ENCODE measurements around the gene EPHA1.
A peak's percentile ranks its signal among the peaks of the same experiment; 100 is the strongest.

EPHA1 gene

GRCh38 chr7:143385891-143386781 is 22.5 kb downstream of the EPHA1 start:
- Histone ChIP-seq H3K36me3 (ENCODE audit: control insufficient read depth in 4 of 4, insufficient read depth in 4 of 4, low read length in 3 of 4) (peaks cover 13 to 73% (median 30%) of the 10 kb centered on the region in 4 experiments), H3K4me3 (ENCODE audit: control insufficient read depth in 1 of 7, extremely low read depth in 1 of 7, insufficient read depth in 4 of 7, low read depth in 2 of 7, low read length in 6 of 7) (peak overlapping the region in 5 of 7 experiments; percentile 9 to 67 (median 46)), H3K4me1 (ENCODE audit: control extremely low read depth in 1 of 4, control insufficient read depth in 4 of 4, insufficient read depth in 4 of 4, low read length in 3 of 4) (peaks cover 10 to 61% (median 55%) of the 10 kb centered on the region in 4 experiments), H3K27me3 (replicated peaks in 2 of 5; ENCODE audit: control insufficient read depth in 4 of 5, insufficient read depth in 5 of 5, low read length in 4 of 5) (no peaks in the 10 kb centered on the region), H3K27ac (ENCODE audit: insufficient read depth in 1 of 2, low read depth in 1 of 2, low read length in 2 of 2, poor library complexity in 1 of 2, severe bottlenecking in 2 of 2) (no peak overlapping the region), H3K9me3 (ENCODE audit: control extremely low read depth in 1 of 5, control insufficient read depth in 4 of 5, insufficient read depth in 2 of 5, low read depth in 1 of 5, low read length in 4 of 5) (no peaks in the 10 kb centered on the region)
- WGBS (ENCODE audit: insufficient coverage): 8% methylated on average over 13 of the region's 19 CpGs
- ChIA-PET POLR2A (interaction anchor here (1.5 kb wide), 1 partner anchor 9 kb away, joined by 8 read pairs; no protein-coding TSS in a partner anchor), CTCF (interaction anchor here (0.7 to 4.4 kb wide), 4 partner anchors 8 to 31 kb away, joined by 3 to 38 read pairs (median 3); no protein-coding TSS in a partner anchor)
- peak; percentile 48 to 86 (median 76) for DNase-seq

GRCh38 chr7:143384661-143385631 is 23.7 kb downstream of the EPHA1 start:
- Histone ChIP-seq H3K4me3 (ENCODE audit: control insufficient read depth in 1 of 7, extremely low read depth in 1 of 7, insufficient read depth in 4 of 7, low read depth in 2 of 7, low read length in 6 of 7) (peak overlapping the region in 5 of 7 experiments; percentile 34 to 93 (median 46)), H3K36me3 (ENCODE audit: control insufficient read depth in 4 of 4, insufficient read depth in 4 of 4, low read length in 3 of 4) (peaks cover 10 to 61% (median 23%) of the 10 kb centered on the region in 4 experiments), H3K9me3 (ENCODE audit: control extremely low read depth in 1 of 5, control insufficient read depth in 4 of 5, insufficient read depth in 2 of 5, low read depth in 1 of 5, low read length in 4 of 5) (no peaks in the 10 kb centered on the region), H3K27ac (ENCODE audit: insufficient read depth in 1 of 2, low read depth in 1 of 2, low read length in 2 of 2, poor library complexity in 1 of 2, severe bottlenecking in 2 of 2) (no peak overlapping the region), H3K4me1 (ENCODE audit: control extremely low read depth in 1 of 4, control insufficient read depth in 4 of 4, insufficient read depth in 4 of 4, low read length in 3 of 4) (peaks cover 11 to 66% (median 57%) of the 10 kb centered on the region in 4 experiments), H3K27me3 (replicated peaks in 2 of 5; ENCODE audit: control insufficient read depth in 4 of 5, insufficient read depth in 5 of 5, low read length in 4 of 5) (no peaks in the 10 kb centered on the region)
- POLR2A ChIA-PET: interaction anchor here (0.6 to 1.5 kb wide), 5 partner anchors 8 to 25 kb away, joined by 3 to 8 read pairs (median 5); no protein-coding TSS in a partner anchor
- DNase-seq: peak in 1 of 3 donors; percentile 55
- 39% methylated on average over 11 of the region's 14 CpGs for whole genome bisulfite sequencing (ENCODE audit: insufficient coverage)
- CTCF ChIA-PET: interaction anchor here (0.6 to 4.4 kb wide), 17 partner anchors 9 to 170 kb away, joined by 3 to 38 read pairs (median 4); partner anchors contain the start of gene EPHA1

- H3K9me3 ChIP-seq (ENCODE audit: control extremely low read depth in 1 of 5, control insufficient read depth in 4 of 5, insufficient read depth in 2 of 5, low read depth in 1 of 5, low read length in 4 of 5): no peaks in the 10 kb centered on the region
- H3K27me3 ChIP-seq (replicated peaks in 2 of 5; ENCODE audit: control insufficient read depth in 4 of 5, insufficient read depth in 5 of 5, low read length in 4 of 5): no peaks in the 10 kb centered on the region
- 78% methylated on average over 5 of the region's 5 CpGs for WGBS (ENCODE audit: insufficient coverage)
- H3K36me3 ChIP-seq (ENCODE audit: control insufficient read depth in 4 of 4, insufficient read depth in 4 of 4, low read length in 3 of 4): peaks cover 7 to 53% (median 16%) of the 10 kb centered on the region in 4 experiments
- ChIA-PET POLR2A (interaction anchor here (0.6 to 1.3 kb wide), 5 partner anchors 9 to 26 kb away, joined by 3 to 8 read pairs (median 5); no protein-coding TSS in a partner anchor), CTCF (interaction anchor here (0.6 to 4.4 kb wide), 17 partner anchors 9 to 169 kb away, joined by 3 to 38 read pairs (median 4); partner anchors contain the start of gene EPHA1)
- H3K4me3 ChIP-seq (ENCODE audit: control insufficient read depth in 1 of 7, extremely low read depth in 1 of 7, insufficient read depth in 4 of 7, low read depth in 2 of 7, low read length in 6 of 7): peak overlapping the region in 5 of 7 experiments; percentile 34 to 93 (median 46)
- H3K27ac ChIP-seq (ENCODE audit: insufficient read depth in 1 of 2, low read depth in 1 of 2, low read length in 2 of 2, poor library complexity in 1 of 2, severe bottlenecking in 2 of 2): no peak overlapping the region
- DNase-seq: no peak
- peaks cover 19 to 74% (median 63%) of the 10 kb centered on the region in 4 experiments for H3K4me1 ChIP-seq (ENCODE audit: control extremely low read depth in 1 of 4, control insufficient read depth in 4 of 4, insufficient read depth in 4 of 4, low read length in 3 of 4)
These were observed 24.5 kb downstream of the EPHA1 start for GRCh38 chr7:143384148-143384547.

GRCh38 chr7:143383642-143383957 is 25.1 kb downstream of the EPHA1 start:
- POLR2A ChIA-PET: interaction anchor here (1.0 to 1.3 kb wide), 3 partner anchors 10 to 23 kb away, joined by 4 to 6 read pairs (median 5); no protein-coding TSS in a partner anchor
- peak overlapping the region in 4 of 7 experiments; percentile 30 to 93 (median 41) for H3K4me3 ChIP-seq (ENCODE audit: control insufficient read depth in 1 of 7, extremely low read depth in 1 of 7, insufficient read depth in 4 of 7, low read depth in 2 of 7, low read length in 6 of 7)

GRCh38 chr7:143382791-143383641 is 25.6 kb downstream of the EPHA1 start:
- DNase-seq: no peak
- peaks cover 0 to 42% (median 6%) of the 10 kb centered on the region in 4 experiments for H3K36me3 ChIP-seq (ENCODE audit: control insufficient read depth in 4 of 4, insufficient read depth in 4 of 4, low read length in 3 of 4)
- WGBS (ENCODE audit: insufficient coverage): 95% methylated on average over 15 of the region's 15 CpGs
- peak overlapping the region in 6 of 7 experiments; percentile 78 to 95 (median 88) for H3K4me3 ChIP-seq (ENCODE audit: control insufficient read depth in 1 of 7, extremely low read depth in 1 of 7, insufficient read depth in 4 of 7, low read depth in 2 of 7, low read length in 6 of 7)
- POLR2A ChIA-PET: interaction anchor here (1.0 to 1.3 kb wide), 2 partner anchors 12 to 24 kb away, joined by 5 to 6 read pairs; no protein-coding TSS in a partner anchor
- H3K9me3 ChIP-seq (ENCODE audit: control extremely low read depth in 1 of 5, control insufficient read depth in 4 of 5, insufficient read depth in 2 of 5, low read depth in 1 of 5, low read length in 4 of 5): no peaks in the 10 kb centered on the region
- CTCF ChIA-PET: interaction anchor here (0.8 to 4.4 kb wide), 7 partner anchors 8 to 84 kb away, joined by 3 to 38 read pairs (median 7); partner anchors contain the start of gene EPHA1
- peaks cover 22 to 85% (median 72%) of the 10 kb centered on the region in 4 experiments for H3K4me1 ChIP-seq (ENCODE audit: control extremely low read depth in 1 of 4, control insufficient read depth in 4 of 4, insufficient read depth in 4 of 4, low read length in 3 of 4)
- no peak overlapping the region for H3K27ac ChIP-seq (ENCODE audit: insufficient read depth in 1 of 2, low read depth in 1 of 2, low read length in 2 of 2, poor library complexity in 1 of 2, severe bottlenecking in 2 of 2)
- no peaks in the 10 kb centered on the region for H3K27me3 ChIP-seq (replicated peaks in 2 of 5; ENCODE audit: control insufficient read depth in 4 of 5, insufficient read depth in 5 of 5, low read length in 4 of 5)

More at GRCh38 chr7:143383642-143383957, 25.1 kb downstream of the EPHA1 start:
- Histone ChIP-seq H3K4me1 (ENCODE audit: control extremely low read depth in 1 of 4, control insufficient read depth in 4 of 4, insufficient read depth in 4 of 4, low read length in 3 of 4) (peaks cover 22 to 79% (median 69%) of the 10 kb centered on the region in 4 experiments), H3K36me3 (ENCODE audit: control insufficient read depth in 4 of 4, insufficient read depth in 4 of 4, low read length in 3 of 4) (peaks cover 2 to 48% (median 10%) of the 10 kb centered on the region in 4 experiments), H3K27me3 (replicated peaks in 2 of 5; ENCODE audit: control insufficient read depth in 4 of 5, insufficient read depth in 5 of 5, low read length in 4 of 5) (no peaks in the 10 kb centered on the region), H3K27ac (ENCODE audit: insufficient read depth in 1 of 2, low read depth in 1 of 2, low read length in 2 of 2, poor library complexity in 1 of 2, severe bottlenecking in 2 of 2) (no peak overlapping the region), H3K9me3 (ENCODE audit: control extremely low read depth in 1 of 5, control insufficient read depth in 4 of 5, insufficient read depth in 2 of 5, low read depth in 1 of 5, low read length in 4 of 5) (no peaks in the 10 kb centered on the region)
- no peak for DNase-seq
- CTCF ChIA-PET: interaction anchor here (0.8 to 4.4 kb wide), 10 partner anchors 9 to 143 kb away, joined by 3 to 38 read pairs (median 4); partner anchors contain the start of gene EPHA1
- no CpG with 5 or more reads among the region's 1 CpG for WGBS (ENCODE audit: insufficient coverage)

Measured in common myeloid progenitor, CD34-positive (primary cell).